DMS 273 (cell line): ENCODE measurements around the gene TNFAIP8L1.
"Not testable (repeated sequence)": the region's sequence is repeated elsewhere in the genome, so short reads cannot be mapped to it uniquely, and the experiment has no call there.

ENCODE experiments used
- DNase-seq: peaks from one replicate; lab custom pipeline; 2025; ENCODE audit not compliant: unreplicated experiment; lab: John Stamatoyannopoulos, UW

The TNFAIP8L1 gene

GRCh38 chr19:4638828-4639530 is at the start of gene TNFAIP8L1:
Gene TNFAIP8L1 (plus strand): TSS chr19:4639516. CDS start chr19:4651870, 12,354 bp downstream.
- peak; percentile 98 for DNase-seq

GRCh38 chr19:4589579-4590410 is 49.5 kb upstream of the TNFAIP8L1 start:
- peak; percentile 53 for DNase-seq

- DNase-seq: no peak
These were observed 48.8 kb upstream of the TNFAIP8L1 start for GRCh38 chr19:4590559-4590958.

GRCh38 chr19:4591320-4591719 is 48.0 kb upstream of the TNFAIP8L1 start:
- DNase-seq: no peak

- DNase-seq: peak; percentile 59
These were observed 46.9 kb upstream of the TNFAIP8L1 start for GRCh38 chr19:4592445-4592844.

- DNase-seq: no peak
These were observed 45.9 kb upstream of the TNFAIP8L1 start for GRCh38 chr19:4593409-4593851.

- DNase-seq: peak; percentile 40
These were observed 45.1 kb upstream of the TNFAIP8L1 start for GRCh38 chr19:4594201-4594600.

- DNase-seq: not testable (repeated sequence)
These were observed 44.2 kb upstream of the TNFAIP8L1 start for GRCh38 chr19:4595158-4595557.

GRCh38 chr19:4596033-4596904 is 43.0 kb upstream of the TNFAIP8L1 start:
- peak; percentile 92 for DNase-seq

GRCh38 chr19:4597278-4597974 is 41.9 kb upstream of the TNFAIP8L1 start:
- DNase-seq: peak; percentile 78

- peak; percentile 84 for DNase-seq
These were observed 41.2 kb upstream of the TNFAIP8L1 start for GRCh38 chr19:4597975-4598671.

GRCh38 chr19:4598712-4599111 is 40.6 kb upstream of the TNFAIP8L1 start:
- DNase-seq: no peak

- DNase-seq: no peak
These were observed 39.2 kb upstream of the TNFAIP8L1 start for GRCh38 chr19:4600082-4600481.

GRCh38 chr19:4600893-4601292 is 38.4 kb upstream of the TNFAIP8L1 start:
- DNase-seq: no peak

- no peak for DNase-seq
These were observed 37.0 kb upstream of the TNFAIP8L1 start for GRCh38 chr19:4602173-4602788.

- DNase-seq: no peak
These were observed 36.4 kb upstream of the TNFAIP8L1 start for GRCh38 chr19:4602915-4603314.

GRCh38 chr19:4604912-4605311 is 34.4 kb upstream of the TNFAIP8L1 start:
- DNase-seq: no peak

GRCh38 chr19:4606181-4606580 is 33.1 kb upstream of the TNFAIP8L1 start:
- no peak for DNase-seq

GRCh38 chr19:4606921-4607678 is 32.2 kb upstream of the TNFAIP8L1 start:
- peak; percentile 96 for DNase-seq
